Bone marrow (tissue), 2 donors: ENCODE results near the gene FAHD1.
A peak's percentile ranks its signal among the peaks of the same experiment; 100 is the strongest.

Experiments used
- DNase-seq, 2 donors: peaks; one replicate each; lab custom pipeline; 2025; lab: John Stamatoyannopoulos, UW

The FAHD1 gene

DNA sequence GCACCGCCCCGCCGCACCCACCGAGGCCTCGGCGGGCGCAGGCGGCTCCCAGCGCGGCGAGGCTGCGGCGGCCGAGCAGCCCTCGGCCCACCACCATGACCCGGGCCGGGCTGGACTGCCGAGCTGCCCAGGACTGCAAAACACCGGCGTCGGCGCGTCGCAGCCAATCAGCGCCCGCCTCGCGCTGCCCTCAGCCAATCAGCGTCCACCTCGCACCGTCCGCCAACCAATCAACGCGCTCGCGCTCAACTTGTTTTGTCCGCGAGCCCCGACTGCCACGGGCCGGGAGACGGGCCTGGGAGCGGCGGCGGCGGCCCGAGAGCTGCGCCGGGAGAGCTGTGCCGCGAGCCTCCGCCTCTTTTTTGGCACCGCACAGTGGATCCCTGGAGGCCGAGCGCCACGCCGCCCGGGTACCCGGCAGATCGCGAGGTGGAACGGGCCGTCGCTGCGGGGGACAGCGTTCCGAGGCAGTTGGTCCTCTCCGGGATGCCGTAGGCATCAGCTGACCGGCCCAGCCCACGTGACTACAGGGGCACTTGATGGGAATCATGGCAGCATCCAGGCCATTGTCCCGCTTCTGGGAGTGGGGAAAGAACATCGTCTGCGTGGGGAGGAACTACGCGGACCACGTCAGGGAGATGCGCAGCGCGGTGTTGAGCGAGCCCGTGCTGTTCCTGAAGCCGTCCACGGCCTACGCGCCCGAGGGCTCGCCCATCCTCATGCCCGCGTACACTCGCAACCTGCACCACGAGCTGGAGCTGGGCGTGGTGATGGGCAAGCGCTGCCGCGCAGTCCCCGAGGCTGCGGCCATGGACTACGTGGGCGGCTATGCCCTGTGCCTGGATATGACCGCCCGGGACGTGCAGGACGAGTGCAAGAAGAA lies at the start of gene FAHD1, which contains the start of gene HAGH:
TSS of gene FAHD1 (plus strand) at position 516 of the 883 bp plus-strand sequence. CDS start at position 549, 33 bp downstream.
TSS of gene HAGH (minus strand) at position 135 of the 883 bp plus-strand sequence. CDS start at position 97, 38 bp downstream.
- DNase-seq: peak; percentile 90 to 98

DNA sequence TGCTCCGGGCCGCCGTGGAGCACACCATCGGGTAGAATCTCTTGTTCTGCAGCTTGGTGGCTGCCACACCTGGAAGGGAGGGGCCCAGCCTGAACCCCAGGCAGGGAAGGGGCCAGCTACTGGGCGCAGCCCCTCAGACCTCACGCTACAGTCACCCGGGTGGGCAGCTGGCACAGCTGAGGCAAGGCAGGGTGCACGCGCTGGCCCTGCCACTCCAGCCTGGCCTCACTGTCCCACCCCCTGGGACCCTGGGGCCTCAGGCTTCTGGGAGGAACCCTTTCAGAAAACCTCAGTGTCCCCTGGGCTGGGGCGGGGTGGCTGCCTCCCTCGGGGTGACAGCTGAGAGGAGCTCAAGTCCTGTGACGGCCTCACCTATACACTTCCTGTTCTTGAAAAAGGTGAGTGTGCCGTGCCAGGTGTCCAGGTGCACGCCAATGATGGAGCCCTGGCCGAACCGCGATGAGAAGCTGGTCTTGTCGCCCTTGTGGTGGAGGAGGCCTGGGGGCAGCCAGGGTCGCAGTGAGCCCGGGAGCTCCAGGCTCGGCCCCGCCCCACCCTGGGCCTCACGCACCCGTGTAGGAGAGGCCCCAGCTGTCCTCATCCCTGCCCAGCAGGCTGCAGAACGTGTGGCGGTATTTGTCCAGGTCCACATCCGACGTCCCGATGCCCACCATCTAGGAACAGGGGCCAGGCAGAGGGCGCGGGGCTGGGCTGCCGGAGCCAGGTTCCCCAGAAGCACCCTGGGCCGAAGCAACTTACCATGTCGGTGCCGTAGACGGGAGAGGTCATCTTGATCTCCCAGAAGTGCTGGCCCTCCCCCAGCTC lies 49.4 kb upstream of the FAHD1 start:
- no peak for DNase-seq

DNA sequence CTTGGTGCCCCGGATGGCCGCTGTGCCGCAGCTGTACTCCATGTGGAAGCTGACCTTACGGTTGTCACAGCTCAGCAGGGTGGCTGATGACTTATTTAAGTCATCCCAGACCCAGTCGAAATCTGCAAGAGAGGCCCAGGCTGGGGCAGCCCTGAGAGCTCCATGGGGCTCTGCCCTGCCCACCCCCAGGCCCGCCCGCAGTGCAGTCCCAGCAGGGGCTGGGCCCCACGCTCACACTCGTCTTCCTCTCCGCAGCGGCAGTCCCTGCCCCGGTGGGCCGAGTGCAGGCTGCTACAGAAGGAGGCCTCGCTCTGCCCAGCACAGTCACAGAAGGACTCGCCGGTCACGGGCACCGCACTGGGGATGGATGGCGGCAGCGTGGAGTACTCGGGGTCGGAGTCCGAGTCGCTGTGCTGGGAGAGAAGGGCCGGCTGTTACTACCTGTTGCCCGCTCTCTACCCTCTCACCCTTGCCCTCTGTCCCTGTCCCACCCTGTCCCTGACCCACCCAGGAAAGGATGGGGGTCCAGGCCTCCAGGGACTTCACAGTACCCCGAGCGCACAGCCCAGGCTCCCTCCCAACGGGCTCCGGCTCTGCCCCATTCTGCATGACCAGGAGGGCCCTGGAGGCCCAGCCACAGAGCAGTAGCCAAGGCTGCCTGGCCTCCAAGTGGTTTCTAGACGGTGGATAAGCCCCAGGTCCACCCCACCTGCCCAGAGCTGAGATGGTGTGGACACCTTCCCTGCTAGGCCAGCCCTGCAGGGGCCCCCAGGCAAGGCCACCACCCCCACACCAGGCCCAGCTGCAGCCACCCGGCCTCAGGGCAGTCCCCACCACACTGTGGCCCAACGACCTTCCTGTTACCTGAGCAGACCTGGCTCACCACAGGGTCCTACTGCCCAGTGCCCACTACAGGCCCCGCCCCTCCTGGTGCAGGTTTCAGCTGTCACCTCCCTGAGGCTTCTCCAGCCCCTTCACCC lies 48.5 kb upstream of the FAHD1 start:
- no peak for DNase-seq

DNA sequence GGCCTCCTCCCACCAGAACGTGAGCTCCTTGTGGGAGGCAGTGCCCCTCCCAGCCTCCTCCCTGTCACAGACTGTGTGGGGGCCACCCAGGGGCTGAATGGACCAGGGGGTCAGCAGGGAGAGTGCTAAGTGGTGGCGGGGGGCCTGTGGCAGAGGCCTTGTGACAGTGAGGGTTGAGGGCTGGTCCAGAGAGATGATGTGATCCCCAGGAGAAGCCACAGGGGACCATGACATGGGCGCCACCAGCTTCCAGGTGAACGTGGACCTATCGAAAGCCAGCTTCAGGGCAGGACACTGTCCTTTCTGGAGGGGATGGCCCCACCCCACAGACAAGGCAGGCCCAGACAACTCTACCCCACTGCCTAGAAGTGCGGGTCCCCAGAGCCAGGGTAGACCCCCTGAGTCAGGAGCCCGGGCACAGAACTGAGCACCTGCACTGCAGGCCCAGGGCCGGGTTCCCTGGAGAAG lies 47.7 kb upstream of the FAHD1 start:
- no peak for DNase-seq

DNA sequence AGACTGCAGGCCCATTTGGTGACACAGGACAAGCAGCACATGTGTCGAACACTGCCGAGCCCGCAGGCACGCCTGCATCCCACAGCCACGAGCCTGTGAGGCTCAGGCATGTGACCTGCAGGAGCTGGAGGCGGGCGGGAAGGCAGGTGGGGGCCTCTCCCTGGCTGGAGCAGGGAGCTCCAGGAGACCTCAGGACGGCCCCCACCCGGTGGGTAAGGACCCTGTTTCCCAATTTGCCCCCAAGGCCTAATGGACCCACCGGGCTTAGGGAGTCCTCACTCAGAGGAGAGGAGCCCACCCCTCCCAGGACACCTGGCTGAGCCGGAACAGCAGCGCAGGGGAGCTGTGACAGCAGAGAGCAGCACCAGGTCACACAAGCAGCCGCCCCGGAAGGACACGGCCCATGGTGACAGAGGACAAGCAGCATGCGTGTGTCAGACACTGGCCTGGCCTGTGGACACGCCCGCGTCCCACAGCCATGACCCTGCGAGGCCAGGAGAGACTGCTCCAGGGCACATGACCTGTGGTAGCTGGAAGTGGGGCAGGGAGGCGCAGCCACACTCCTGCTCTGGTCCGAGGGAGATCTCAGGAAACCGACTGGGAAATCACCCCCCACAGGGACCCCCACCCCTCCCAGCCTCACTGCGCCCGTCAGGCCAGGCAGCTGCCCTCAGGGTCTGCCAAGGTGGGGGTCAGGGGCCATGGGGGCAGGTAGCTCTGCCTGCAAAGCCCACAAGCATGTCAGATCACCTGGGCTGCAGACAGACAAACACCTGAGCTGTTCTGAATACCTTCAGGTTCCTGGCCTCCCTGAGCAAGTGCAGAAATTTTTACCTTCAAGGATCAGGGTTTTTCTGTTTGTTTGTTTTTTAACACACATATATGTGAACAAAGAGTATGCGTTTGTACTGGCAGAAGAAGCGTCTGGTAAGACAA lies 47.0 kb upstream of the FAHD1 start:
- no peak for DNase-seq

DNA sequence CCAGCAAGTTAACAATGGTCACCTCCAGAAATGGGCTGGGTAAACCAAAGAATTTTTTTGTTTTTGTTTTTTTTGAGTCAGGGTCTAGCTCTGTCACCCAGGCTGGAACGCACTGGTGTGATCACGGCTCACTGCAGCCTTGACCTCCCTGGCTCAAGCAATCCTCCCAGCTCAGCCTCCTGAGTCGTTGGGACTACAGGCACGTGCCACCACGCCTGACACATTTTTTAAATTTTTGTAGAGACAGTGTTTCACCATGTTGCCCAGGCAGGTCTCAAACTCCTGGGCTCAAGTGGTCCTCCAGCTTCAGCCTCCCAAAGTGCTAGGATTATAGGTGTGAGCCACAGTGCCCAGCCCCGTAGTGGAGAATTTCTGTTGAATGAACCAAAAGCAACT lies 46.3 kb upstream of the FAHD1 start:
- no peak for DNase-seq

DNA sequence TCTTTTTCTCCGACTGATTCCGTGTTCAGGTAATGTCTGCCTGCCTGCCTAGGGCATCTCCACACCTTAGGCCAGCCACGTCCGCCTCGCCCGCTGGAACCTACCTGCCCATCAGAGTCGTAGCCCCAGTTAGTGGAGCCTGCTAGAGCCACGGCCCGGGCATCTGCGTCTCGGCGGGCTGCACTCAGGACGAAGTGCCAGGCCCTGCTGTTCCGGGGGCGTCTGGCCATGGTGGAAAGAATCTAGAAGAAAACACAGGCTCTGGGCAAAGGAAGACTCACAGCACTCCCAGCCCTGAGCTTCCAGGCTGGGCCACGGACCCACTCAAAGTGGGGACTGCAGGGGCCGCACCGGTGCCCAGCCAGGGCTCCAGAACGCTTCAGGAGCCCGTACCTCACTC lies 45.8 kb upstream of the FAHD1 start:
- no peak for DNase-seq

GRCh38 chr16:1781758-1782407 lies 45.1 kb upstream of the FAHD1 start:
- DNase-seq: peak in 1 of 2 donors; percentile 42

GRCh38 chr16:1782408-1783264 lies 44.4 kb upstream of the FAHD1 start, which contains the start of the genes NUBP2 and SPSB3:
Gene NUBP2, plus strand, starts transcription at chr16:1782960. Its CDS starts 61 bp downstream, at chr16:1783021.
Gene SPSB3, minus strand, starts transcription at chr16:1782571. Its CDS starts 1,088 bp downstream, at chr16:1781483.
- DNase-seq: peak; percentile 85 to 97

DNA sequence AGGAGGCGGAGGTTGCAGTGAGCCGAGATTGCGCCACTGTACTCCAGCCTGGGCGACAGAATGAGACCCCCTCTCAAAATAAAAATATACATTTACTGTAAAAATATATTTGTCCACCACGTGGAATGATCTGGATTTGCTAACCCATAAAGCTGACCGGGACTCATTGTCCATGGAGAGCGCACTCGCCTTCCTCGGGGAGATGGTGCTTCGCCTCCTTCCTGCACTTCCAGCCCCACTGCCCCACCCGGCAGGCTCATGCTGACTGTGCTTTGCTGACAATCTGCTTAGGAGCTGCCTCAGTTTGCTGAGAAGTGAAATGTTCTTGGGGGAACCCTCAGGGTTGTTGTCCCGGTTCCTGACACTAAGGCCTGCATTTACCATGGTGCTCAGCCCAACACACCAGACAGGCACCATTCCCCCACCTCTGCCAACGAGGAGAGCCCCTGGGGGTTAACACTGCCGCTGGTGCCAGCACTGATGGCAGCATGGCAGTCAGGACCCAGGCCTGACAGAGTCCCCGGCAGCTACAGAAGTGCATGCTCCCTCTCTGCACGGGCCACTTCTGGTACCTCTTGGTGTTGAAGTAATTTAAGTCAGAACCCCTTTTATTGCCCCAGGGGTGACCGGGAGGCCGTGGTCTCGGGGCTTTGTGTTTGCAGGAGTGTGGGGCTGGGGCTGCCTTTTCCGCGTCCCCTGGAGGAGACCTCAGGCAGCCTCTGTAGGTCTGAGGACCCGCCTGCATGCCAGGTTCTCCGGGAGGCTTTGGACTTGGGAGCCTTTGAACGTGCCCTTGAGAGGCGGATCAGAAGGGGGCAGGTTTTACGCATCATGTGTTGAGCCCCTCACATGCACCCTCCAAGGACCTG lies 41.8 kb upstream of the FAHD1 start:
- DNase-seq: no peak

GRCh38 chr16:1785846-1786170 lies 41.2 kb upstream of the FAHD1 start:
- no peak for DNase-seq

DNA sequence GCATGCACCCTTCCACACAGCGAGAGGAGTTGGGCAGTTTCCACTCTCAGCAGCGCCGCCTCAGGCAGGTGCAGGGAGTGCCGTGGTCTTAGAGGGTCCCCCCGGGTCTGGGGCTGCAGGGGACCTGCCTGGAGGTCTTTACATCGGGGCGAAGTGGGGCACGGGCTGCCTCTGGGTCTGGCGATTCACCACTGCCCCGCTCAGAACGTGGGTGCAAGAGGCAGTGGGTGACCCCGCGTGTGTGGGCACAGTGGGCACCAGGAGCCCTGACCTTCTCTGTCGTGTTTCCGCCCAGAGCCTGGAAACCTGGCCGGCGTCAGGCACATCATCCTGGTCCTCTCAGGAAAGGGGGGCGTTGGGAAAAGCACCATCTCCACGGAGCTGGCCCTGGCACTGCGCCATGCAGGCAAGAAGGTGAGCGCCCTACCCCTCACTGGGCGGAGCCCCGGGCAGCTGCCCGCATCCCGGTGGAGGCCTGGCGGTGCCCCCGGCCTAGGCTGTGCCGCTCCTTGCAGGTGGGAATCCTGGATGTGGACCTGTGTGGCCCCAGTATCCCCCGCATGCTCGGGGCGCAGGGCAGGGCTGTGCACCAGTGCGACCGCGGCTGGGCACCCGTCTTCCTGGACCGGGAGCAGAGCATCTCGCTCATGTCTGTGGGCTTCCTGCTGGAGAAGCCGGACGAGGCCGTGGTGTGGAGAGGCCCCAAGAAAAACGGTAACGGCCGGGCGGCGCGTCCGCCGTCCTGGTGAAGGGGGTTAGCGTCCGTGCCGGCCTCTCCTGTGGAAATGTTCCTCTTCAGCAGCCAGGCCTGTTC lies 40.6 kb upstream of the FAHD1 start:
- DNase-seq: no peak

DNA sequence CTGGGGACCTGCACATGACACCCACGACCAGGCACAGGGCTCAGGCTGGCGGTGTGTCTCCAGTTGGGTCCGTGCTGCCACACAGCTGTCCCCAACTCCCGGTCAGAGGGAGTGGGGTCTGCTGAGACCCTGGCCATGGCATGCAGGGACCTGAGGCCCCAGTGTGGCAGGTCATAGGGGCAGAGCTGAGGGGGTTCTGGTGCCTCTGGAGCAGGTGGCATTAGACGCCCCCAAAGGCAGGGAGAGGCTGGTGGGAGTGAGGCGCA lies 40.0 kb upstream of the FAHD1 start:
- DNase-seq: no peak

DNA sequence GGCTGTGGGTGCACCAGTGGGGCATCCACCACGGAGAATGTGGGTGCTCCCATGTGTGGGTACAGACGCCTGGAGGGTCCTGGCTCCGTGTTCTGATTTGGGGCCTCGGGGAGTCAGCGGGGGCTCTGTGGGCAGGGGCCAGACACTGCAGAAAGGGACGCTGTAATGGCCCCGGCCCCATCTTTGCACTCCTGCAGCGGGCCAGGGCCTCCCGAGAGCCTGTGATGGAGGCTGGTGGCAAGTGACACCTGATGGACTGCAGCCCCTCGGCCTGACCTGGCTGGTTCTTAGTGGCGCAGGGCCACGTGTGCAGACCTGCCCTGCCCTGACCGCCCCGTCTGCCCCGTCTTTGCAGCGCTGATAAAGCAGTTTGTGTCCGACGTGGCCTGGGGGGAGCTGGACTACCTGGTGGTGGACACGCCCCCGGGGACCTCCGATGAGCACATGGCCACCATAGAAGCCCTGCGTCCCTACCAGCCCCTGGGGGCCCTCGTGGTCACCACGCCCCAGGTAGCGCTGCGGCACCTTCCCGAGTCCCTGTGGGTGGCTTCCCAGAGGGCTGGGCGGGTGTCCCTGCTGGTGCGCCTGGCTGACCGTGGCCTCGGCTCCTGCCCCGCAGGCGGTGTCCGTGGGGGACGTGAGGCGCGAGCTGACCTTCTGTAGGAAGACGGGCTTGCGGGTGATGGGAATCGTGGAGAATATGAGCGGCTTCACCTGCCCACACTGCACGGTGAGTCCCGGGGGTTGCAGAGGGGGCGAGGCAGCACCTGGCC lies 39.5 kb upstream of the FAHD1 start:
- DNase-seq: no peak

- no peak for DNase-seq
Observed at GRCh38 chr16:1788095-1788707, 38.8 kb upstream of the FAHD1 start.

DNA sequence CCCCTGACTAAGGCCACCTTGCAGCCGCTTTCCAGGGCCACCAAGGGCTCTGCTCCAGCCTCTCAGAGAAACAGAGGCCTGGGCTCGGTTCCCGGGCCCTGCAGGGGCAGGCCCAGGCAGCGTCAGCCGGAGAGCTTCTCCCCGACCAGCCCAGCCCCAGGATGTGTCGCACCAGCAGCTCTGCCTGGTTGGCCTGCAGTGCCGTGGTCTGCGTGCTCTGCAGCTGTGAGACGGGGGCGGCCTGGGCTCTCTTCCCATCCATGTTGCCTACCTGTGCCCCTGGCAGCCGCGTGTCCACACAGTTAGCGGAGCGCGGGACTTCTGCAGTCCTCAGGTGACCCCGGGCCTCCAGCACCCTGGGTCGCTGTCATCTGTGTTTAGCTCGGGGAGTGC lies 38.3 kb upstream of the FAHD1 start:
- DNase-seq: no peak
